SH-SY5Y (cell line): ENCODE results near the gene USP7.

Source experiments
- GATA2 ChIP-seq: IDR thresholded peaks from 2 replicates; pipeline ENCODE4 v1.6.1; 2011; ENCODE audit warnings: mild to moderate bottlenecking, low read depth, low read length
- GATA3 ChIP-seq: IDR thresholded peaks from 2 replicates; pipeline ENCODE4 v1.6.1; 2011; ENCODE audit warnings: low read depth, mild to moderate bottlenecking, low read length, moderate library complexity

DNA sequence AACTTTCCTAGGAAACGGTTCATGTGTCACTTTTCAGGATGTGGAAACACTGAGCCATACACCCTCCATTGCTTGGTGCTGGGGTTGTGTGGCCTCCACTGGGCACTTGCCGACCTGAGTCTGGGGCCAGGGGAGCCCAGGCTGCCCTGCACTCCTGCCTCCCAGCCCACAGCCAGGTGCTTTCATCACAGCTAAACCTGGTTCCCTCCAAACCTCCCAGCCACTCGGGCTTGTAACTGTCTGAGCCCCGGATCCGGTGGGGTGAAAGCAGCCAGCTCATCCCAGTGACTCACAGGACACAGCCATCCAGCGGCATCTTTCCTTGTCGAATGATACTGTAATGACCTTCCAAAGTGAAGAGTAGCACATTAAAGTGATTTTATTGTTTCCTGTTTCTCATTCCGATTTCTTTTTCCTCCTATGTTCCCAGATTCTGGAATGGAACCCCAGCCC, 114.7 kb downstream of the USP7 start:
- TF ChIP-seq GATA2 (no peak), GATA3 (no peak)
